Measurements from ENCODE around the gene ALDH3A1.

ALDH3A1 gene

DNA sequence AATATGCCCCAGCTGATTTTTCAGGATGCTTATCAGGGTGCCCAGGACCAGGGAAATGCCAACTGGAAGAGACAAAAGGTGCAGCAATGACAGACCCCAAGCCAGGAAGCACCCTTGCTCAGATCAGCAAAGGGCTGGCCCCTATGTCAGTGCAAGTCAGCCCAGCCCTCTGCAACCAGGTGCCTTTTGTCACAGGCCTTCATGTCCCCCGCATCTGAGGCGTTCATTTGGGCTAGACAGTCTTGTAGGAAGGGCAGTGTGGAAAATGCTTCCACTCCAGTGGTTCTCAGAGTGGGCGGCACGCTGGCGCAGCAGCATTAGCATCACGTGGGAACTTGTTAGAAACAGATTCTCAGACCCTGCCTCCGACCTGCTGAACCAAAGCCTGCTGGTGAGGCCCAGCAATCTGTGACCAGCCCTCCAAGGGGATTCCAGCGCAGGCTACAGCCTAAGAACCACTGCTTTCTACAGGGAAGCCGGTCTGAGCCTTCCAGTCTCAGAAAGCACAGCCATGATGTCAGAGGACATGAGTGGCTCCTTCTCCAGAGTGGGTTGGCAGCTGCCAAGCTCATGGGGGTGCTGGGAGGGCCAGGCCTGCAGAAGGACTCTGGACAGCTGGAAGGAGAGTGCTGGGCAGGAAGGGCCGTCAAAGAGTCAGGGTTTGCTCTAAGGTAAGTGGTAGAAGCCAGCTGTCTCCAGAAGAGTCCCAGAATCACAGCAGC, 44.8 kb downstream of the ALDH3A1 start:
- DNase-seq (ENCODE audit: low read depth): no peak

DNA sequence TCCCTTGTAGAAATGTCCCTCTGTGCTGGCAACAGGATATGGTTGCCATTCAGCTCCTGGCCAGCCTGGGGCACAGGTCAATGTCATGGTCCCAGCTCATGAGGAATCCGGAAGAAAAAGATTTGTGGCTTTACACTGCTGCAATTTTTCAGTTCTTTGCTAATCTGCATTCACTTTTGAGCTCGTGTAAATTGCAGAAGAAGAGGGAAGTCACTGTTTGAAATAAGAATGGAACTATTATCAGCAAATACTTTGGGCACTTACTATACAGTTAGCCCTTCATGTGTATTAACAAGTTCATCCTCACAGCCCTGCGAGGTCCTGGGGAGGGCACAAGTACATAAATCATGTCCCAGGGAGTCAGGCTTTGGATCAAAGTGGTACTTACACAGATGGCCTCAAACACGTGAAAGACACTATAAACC, 45.9 kb downstream of the ALDH3A1 start:
- no peak for DNase-seq (ENCODE audit: low read depth)

Measured in stimulated activated CD8-positive, alpha-beta memory T cell treated with anti-CD3 and anti-CD28 coated beads, Interleukin-12 subunit alpha, Interleukin-12 subunit beta, amount 100 ng/mL, for 4 hours (primary cell).